Kidney epithelial cell (primary cell): ENCODE data around the gene PTPRD. TPM values are rescaled to one million over a fixed set of nuclear protein-coding genes. Genes with fewer than 3 reads are reported as not detected.
A peak's percentile ranks its signal among the peaks of the same experiment; 100 is the strongest.

Experiments used
- DNase-seq: peaks from one replicate; pipeline ENCODE4 v3.0.0-alpha.2; 2010; ENCODE audit warnings: low read depth
- H3K27me3 ChIP-seq: 2 replicates; pipeline ENCODE4 v1.6.0; 2011; ENCODE audit warnings: low read length; ENCODE audit not compliant: control insufficient read depth, insufficient read depth
- H3K36me3 ChIP-seq: 2 replicates; pipeline ENCODE4 v1.5.1; 2011; ENCODE audit warnings: low read length; ENCODE audit not compliant: control insufficient read depth, insufficient read depth
- H3K4me3 ChIP-seq: 2 replicates; pipeline ENCODE4 v1.5.1; 2011; ENCODE audit warnings: low read depth, mild to moderate bottlenecking, control low read depth, low read length
- total RNA-seq: library from RNA; depleted of rRNA; stranded (reverse); fragments of >200 nt; gene quantifications from 2 replicates; pipeline ENCODE4 v1.2.3, GENCODE V29; 2015
- TF ChIP-seq, protein P1 (sequence below): IDR thresholded peaks from 2 replicates; pipeline ENCODE4 v1.5.1; 2011; ENCODE audit warnings: mild to moderate bottlenecking, moderate library complexity, low read length, control low read depth, inconsistent platforms; ENCODE audit not compliant: insufficient read depth, poor library complexity, severe bottlenecking

PTPRD gene
- total RNA-seq, 1 donor from 2014 or later, result 18.8 TPM

DNA sequence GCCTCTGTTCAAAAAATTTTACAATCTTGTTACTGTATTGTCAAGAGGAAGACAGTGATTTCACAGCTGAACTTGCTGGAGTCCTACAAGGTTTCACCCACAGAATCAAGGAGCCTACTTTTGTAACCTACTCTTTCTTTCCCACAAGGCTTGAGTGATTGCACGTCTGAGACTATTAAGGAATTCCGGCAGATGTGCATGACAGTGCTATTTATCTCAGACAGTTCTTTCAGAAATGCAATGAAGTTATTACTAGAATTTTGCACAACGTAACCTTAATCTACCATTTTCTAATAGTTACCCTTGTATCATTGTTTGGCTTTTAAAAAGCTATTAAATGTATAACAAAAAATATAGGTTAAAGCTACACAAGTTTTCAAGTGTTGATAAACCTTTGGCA lies 400.1 kb downstream of the PTPRD start:
- Histone ChIP-seq H3K36me3 (no peaks in the 10 kb centered on the region), H3K4me3 (no peak overlapping the region), H3K27me3 (no peaks in the 10 kb centered on the region)
- TF ChIP-seq, protein P1, sequence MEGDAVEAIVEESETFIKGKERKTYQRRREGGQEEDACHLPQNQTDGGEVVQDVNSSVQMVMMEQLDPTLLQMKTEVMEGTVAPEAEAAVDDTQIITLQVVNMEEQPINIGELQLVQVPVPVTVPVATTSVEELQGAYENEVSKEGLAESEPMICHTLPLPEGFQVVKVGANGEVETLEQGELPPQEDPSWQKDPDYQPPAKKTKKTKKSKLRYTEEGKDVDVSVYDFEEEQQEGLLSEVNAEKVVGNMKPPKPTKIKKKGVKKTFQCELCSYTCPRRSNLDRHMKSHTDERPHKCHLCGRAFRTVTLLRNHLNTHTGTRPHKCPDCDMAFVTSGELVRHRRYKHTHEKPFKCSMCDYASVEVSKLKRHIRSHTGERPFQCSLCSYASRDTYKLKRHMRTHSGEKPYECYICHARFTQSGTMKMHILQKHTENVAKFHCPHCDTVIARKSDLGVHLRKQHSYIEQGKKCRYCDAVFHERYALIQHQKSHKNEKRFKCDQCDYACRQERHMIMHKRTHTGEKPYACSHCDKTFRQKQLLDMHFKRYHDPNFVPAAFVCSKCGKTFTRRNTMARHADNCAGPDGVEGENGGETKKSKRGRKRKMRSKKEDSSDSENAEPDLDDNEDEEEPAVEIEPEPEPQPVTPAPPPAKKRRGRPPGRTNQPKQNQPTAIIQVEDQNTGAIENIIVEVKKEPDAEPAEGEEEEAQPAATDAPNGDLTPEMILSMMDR, result no peak
- no peak for DNase-seq

DNA sequence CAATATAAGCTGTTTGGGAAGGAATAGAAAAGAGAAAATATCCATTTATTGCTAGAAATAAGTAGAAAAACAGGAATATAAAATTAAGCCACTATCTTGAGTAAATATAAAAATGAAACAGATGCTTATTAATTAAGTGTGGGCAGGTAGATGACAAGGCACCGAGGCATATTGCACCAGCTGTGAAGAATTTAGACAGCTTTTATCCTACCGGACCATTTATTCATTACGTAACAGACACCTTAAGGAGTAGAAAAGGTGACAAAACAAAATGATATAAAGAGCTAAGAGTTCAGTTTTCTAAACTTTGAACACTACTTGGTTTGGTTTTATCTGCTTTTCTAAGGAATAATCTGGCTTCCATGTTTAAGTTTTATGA lies 404.1 kb downstream of the PTPRD start:
- TF ChIP-seq, protein P1, result no peak
- H3K27me3 ChIP-seq, result no peaks in the 10 kb centered on the region
- no peaks in the 10 kb centered on the region for H3K36me3 ChIP-seq
- DNase-seq, result no peak
- H3K4me3 ChIP-seq, result peak overlapping the region; percentile 29

DNA sequence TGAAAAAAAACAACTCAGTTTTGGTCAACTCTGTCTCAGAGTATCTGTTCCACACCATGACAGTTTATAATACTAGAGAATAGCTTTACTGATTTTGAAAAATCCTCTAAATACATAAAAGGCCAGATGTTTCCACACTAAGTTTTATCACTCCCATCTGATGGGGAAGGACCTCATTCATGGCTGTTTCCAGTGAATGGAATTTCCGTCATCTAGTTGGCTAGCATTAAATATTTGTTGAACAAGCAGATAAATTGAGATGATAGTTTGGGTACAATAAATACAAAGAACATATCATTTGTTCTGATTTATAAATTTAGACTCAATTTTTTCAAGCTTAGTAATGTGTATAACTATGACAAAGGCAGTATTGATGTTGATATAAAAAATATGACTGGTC lies 408.5 kb downstream of the PTPRD start:
- TF ChIP-seq, protein P1, result no peak
- H3K27me3 ChIP-seq, result no peaks in the 10 kb centered on the region
- H3K36me3 ChIP-seq, result no peaks in the 10 kb centered on the region
- H3K4me3 ChIP-seq, result no peak overlapping the region
- no peak for DNase-seq

DNA sequence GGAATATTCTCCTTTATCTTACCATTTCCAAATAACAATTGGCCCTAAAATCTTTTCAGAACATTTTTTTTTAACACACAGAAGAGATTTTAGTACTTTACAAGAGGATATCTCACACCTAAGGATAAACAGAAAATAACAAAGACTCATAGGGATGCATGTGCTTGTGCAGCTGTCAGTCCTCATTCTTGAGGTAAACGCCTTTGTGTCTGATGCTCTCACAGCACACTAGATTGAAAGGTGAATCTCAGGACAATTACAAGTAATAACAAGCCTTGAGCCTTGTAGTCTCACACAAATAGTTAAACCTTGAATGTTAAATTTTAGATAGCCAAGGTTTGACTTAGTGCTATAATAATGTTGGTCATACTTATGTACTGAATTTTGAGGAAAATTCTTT lies 439.2 kb downstream of the PTPRD start:
- TF ChIP-seq, protein P1, result no peak
- H3K36me3 ChIP-seq, result no peaks in the 10 kb centered on the region
- no peak for DNase-seq

DNA sequence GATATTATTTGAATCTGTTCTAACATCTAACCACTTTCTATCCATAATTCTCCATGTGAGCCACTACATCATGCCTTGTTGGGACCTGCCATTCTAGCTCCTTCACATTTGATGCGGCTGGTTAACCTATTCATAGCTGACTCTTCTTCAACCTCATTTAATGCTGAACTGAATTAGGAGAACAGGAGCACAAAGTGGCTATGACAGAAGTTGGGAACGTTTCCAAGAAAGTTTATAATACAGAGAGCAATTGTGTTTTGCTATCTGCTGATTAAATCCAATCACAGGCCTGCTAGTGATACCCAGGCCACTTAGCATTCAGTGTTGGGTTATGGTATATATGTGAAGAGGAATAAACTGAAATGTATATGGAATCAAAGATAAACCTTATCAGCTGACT lies 440.3 kb downstream of the PTPRD start:
- H3K27me3 ChIP-seq, result no peaks in the 10 kb centered on the region
- no peaks in the 10 kb centered on the region for H3K36me3 ChIP-seq
- TF ChIP-seq, protein P1, result no peak
- DNase-seq, result no peak
- no peak overlapping the region for H3K4me3 ChIP-seq

More for the DNA sequence above, 439.2 kb downstream of the PTPRD start:
- H3K4me3 ChIP-seq, result no peak overlapping the region
- H3K27me3 ChIP-seq, result no peaks in the 10 kb centered on the region

DNA sequence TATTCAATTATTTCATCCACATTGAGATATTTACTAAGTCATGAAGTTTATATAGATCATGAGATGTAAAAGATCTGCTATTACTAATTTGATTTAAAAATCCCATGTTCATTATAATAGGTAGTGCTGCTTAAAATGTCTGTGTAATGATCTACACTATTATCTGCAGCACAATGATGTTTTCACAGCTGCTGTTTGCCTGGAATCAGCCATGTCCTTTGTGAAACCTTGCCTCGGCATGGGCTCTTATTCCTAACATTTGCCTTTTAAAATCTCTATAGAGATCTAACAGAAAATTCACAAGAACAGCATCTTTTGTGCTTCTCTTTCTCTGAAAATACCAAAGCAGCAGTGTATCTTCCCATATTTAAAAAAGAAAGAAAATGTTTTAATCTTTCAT lies 444.6 kb downstream of the PTPRD start:
- no peaks in the 10 kb centered on the region for H3K36me3 ChIP-seq
- TF ChIP-seq, protein P1, result no peak
- no peak for DNase-seq
- no peak overlapping the region for H3K4me3 ChIP-seq
- no peaks in the 10 kb centered on the region for H3K27me3 ChIP-seq
